Heart left ventricle (tissue), 16 donors: Measurements from ENCODE around the gene MSI2. TPM values are rescaled to one million over a fixed set of nuclear protein-coding genes. Genes with fewer than 3 reads are reported as not detected.

ENCODE experiments used
- ATAC-seq, 4 donors: fragments of 200-7000 bp; cut with Tn5 transposase; one replicate each; pipeline ENCODE4 v1.9.1; 2020 to 2022; ENCODE audit warnings: moderate library complexity in 4 of 4, mild to moderate bottlenecking in 3 of 4, moderate number of reproducible peaks in 1 of 4
- DNase-seq, 5 donors: peaks; one replicate each; pipeline ENCODE4 v3.0.0-alpha.2; 2020
- H3K27ac ChIP-seq, 12 donors: fragments of 200-600 bp; sonication (generic) in 4 of 12; one replicate each; pipeline versions ENCODE4 v1.5.0 to v1.8.0; 2016 to 2022; ENCODE audit warnings: mild to moderate bottlenecking in 2 of 12
- H3K27me3 ChIP-seq, 9 donors: fragments of 200-600 bp; sonication (generic) in 2 of 9; one replicate each; pipeline versions ENCODE4 v1.5.1 to v1.8.0; 2016 to 2022; ENCODE audit warnings: mild to moderate bottlenecking in 3 of 9
- H3K36me3 ChIP-seq, 9 donors: fragments of 200-600 bp; sonication (generic) in 2 of 9; one replicate each; pipeline versions ENCODE4 v1.5.0 to v1.8.0; 2018 to 2022; ENCODE audit warnings: mild to moderate bottlenecking in 2 of 9
- H3K4me1 ChIP-seq, 12 donors: fragments of 200-600 bp; sonication (generic) in 4 of 12; one replicate each; pipeline versions ENCODE4 v1.5.0 to v1.8.0; 2016 to 2022; ENCODE audit warnings: mild to moderate bottlenecking in 3 of 12
- H3K4me3 ChIP-seq, 12 donors: fragments of 200-600 bp; sonication (generic) in 4 of 12; one replicate each; pipeline versions ENCODE4 v1.5.0 to v1.8.0; 2017 to 2022; ENCODE audit warnings: mild to moderate bottlenecking in 9 of 12, moderate library complexity in 4 of 12
- H3K9me3 ChIP-seq, 12 donors: fragments of 200-600 bp; sonication (generic) in 4 of 12; one replicate each; pipeline versions ENCODE4 v1.5.0 to v1.8.0; 2016 to 2022; ENCODE audit warnings: mild to moderate bottlenecking in 1 of 12
- CTCF ChIP-seq, 12 donors: fragments of 200-600 bp; sonication (generic) in 4 of 12; IDR thresholded peaks; one replicate each; pipeline versions ENCODE4 v1.5.0 to v1.8.0; 2018 to 2022; ENCODE audit warnings: antibody characterized with exemption in 12 of 12, mild to moderate bottlenecking in 5 of 12
- POLR2A ChIP-seq, 2 donors: fragments of 450-650 bp; IDR thresholded peaks; one replicate each; pipeline ENCODE4 v1.6.1; 2017; ENCODE audit warnings: antibody characterized with exemption in 2 of 2, mild to moderate bottlenecking in 2 of 2, moderate library complexity in 2 of 2
- WGBS, 4 donors: extraction: QIAGEN DNeasy Blood & Tissue Kit in 2 of 4; methylation state at CpG; one replicate each; pipeline versions ENCODE4 v1.1.5 to v1.1.7; 2013 to 2018; 5-methylcytosine and 5-hydroxymethylcytosine counted together
- intact Hi-C, 10 donors: fragments of 100-400 bp; cut with DNase I; formaldehyde crosslinking; loops; one replicate each; pipeline versions ENCODE4 v1.11.1 to v1.14.2; 2022
- polyA plus RNA-seq, 2 donors: library from polyadenylated mRNA; stranded (reverse); fragments of 200-250 nt; gene quantifications; one replicate each; pipeline ENCODE4 v1.2.3, GENCODE V29; 2013
- total RNA-seq, 9 donors: library from RNA; depleted of rRNA in 2 of 9; stranded (reverse); fragments of >200 nt in 2 of 9; fragmentation: NEBNext Ultra II Directional in 3 of 9; extraction: Animal tissue kit (Norgen Biotek cat#: 25700) in 3 of 9; gene quantifications; one replicate each; pipeline versions ENCODE4 v1.1.0 to v1.2.4, GENCODE V29; 2016 to 2023
- donor health status: ischemic (EF 13 %, LVEDD 7.1; RV severe dilation, severe dysfunction).
- donor health status: healthy with polysubstance abuse.
- donor health status: DM: no; HTN: yes; CAD: no.
- donor health status: DM: no; HTN: no; CAD: no.
- donor health status: ischemic (EF 25% LVEDD 6.9; RV normal size, moderate dysfunction).
- donor health status: ischemic (EF 25% LVEDD 5.7; RV mildly dilated, moderate dysfunction).
- donor health status: healthy.
- donor health status: DM: yes; HTN: yes; CAD: no.
- donor health status: ischemic (EF 35%, LVEDD 5.7; RV mildly dilated, moderate dysfunction).
- donor health status: nonischemic (EF 11% LVEDD 7.7; RV severe dilation, severe dysfunction).
- donor health status: DM: yes; HTN: yes; CAD: no.
- donor health status: PGD.
- donor health status: ischemic (EF 29% LVEDD 5.4; RV normal size, mild dysfunction).
- donor health status: nonischemic (EF 23%, LVEDD 6.1; RV moderate dilation, normal function).

Gene MSI2
- total and polyA plus RNA-seq, 11 donors: 35.9 to 120 (median 104) TPM

- ATAC-seq (no peak), DNase-seq (no peak)
- H3K36me3 ChIP-seq: peaks cover 0 to 78% (median 39%) of the 10 kb centered on the region in 9 donors
- no peaks in the 10 kb centered on the region for H3K27me3 ChIP-seq
- WGBS, 4 donors: 92 to 98% (median 96%) methylated on average over 8 of the region's 8 CpGs
- TF ChIP-seq CTCF (IDR thresholded peaks at IDR 0.05) (no peak), POLR2A (IDR thresholded peaks at IDR 0.05) (no peak)
- H3K4me1 ChIP-seq: peaks cover 0 to 28% (median 10%) of the 10 kb centered on the region in 12 donors
- H3K9me3 ChIP-seq: no peaks in the 10 kb centered on the region
- H3K27ac ChIP-seq: no peak overlapping the region
- intact Hi-C loops: loop anchor here in 1 of 10 donors (10.0 kb wide), 1 partner anchor 327 kb away; no protein-coding TSS in a partner anchor
- H3K4me3 ChIP-seq: no peak overlapping the region
These were observed 11.9 kb downstream of the MSI2 start for GRCh38 chr17:57268181-57268580.

GRCh38 chr17:57269052-57269451, 12.7 kb downstream of the MSI2 start:
- H3K9me3 ChIP-seq: no peaks in the 10 kb centered on the region
- no peak overlapping the region for H3K27ac ChIP-seq
- no peaks in the 10 kb centered on the region for H3K27me3 ChIP-seq
- DNase-seq (no peak), ATAC-seq (no peak)
- intact Hi-C loops: loop anchor here in 1 of 10 donors (10.0 kb wide), 1 partner anchor 326 kb away; no protein-coding TSS in a partner anchor
- TF ChIP-seq CTCF (IDR thresholded peaks at IDR 0.05) (no peak), POLR2A (IDR thresholded peaks at IDR 0.05) (no peak)
- WGBS, 4 donors: 71 to 84% (median 79%) methylated on average over 3 of the region's 3 CpGs
- H3K4me3 ChIP-seq: no peak overlapping the region
- peaks cover 0 to 76% (median 38%) of the 10 kb centered on the region in 9 donors for H3K36me3 ChIP-seq
- peaks cover 0 to 28% (median 10%) of the 10 kb centered on the region in 12 donors for H3K4me1 ChIP-seq

- H3K4me3 ChIP-seq: no peak overlapping the region
- no peak overlapping the region for H3K27ac ChIP-seq
- H3K4me1 ChIP-seq: peaks cover 0 to 28% (median 10%) of the 10 kb centered on the region in 12 donors
- WGBS, 4 donors: 82 to 86% (median 85%) methylated on average over 8 of the region's 8 CpGs
- peaks cover 0 to 76% (median 40%) of the 10 kb centered on the region in 9 donors for H3K36me3 ChIP-seq
- no peak for ATAC-seq
- intact Hi-C loops: loop anchor here in 1 of 10 donors (10.0 kb wide), 1 partner anchor 325 kb away; no protein-coding TSS in a partner anchor
- no peaks in the 10 kb centered on the region for H3K9me3 ChIP-seq
- TF ChIP-seq POLR2A (IDR thresholded peaks at IDR 0.05) (no peak), CTCF (IDR thresholded peaks at IDR 0.05) (no peak)
- DNase-seq: no peak
- no peaks in the 10 kb centered on the region for H3K27me3 ChIP-seq
These were observed 13.4 kb downstream of the MSI2 start for GRCh38 chr17:57269598-57270255.

- no peaks in the 10 kb centered on the region for H3K27me3 ChIP-seq
- H3K9me3 ChIP-seq: no peaks in the 10 kb centered on the region
- TF ChIP-seq CTCF (IDR thresholded peaks at IDR 0.05) (no peak), POLR2A (IDR thresholded peaks at IDR 0.05) (no peak)
- H3K36me3 ChIP-seq: peaks cover 0 to 69% (median 34%) of the 10 kb centered on the region in 9 donors
- H3K4me3 ChIP-seq: no peak overlapping the region
- ATAC-seq (peak in 3 of 4 donors; percentile 62 to 66 (median 63)), DNase-seq (no peak)
- H3K4me1 ChIP-seq: peaks cover 0 to 39% (median 10%) of the 10 kb centered on the region in 12 donors
- 40 to 49% (median 45%) methylated on average over 6 to 7 of the region's 7 CpGs for WGBS, 4 donors
- intact Hi-C loops: no loop called here
- H3K27ac ChIP-seq: peak overlapping the region in 1 of 12 donors; percentile 20
These were observed 14.5 kb downstream of the MSI2 start for GRCh38 chr17:57270801-57271245.
